Keratinocyte (primary cell): ENCODE results near the gene BICRAL.

Source experiments
- EZH2 ChIP-seq: IDR thresholded peaks from one replicate; pipeline ENCODE4 v1.6.1; 2012; ENCODE audit warnings: inconsistent platforms, mild to moderate bottlenecking, low read length, moderate library complexity
- TF ChIP-seq, protein P1 (sequence below), 3 experiments: IDR thresholded peaks in 1 of 3; conservative IDR thresholded peaks in 1 of 3; optimal IDR thresholded peaks in 1 of 3; 2 replicates in 2 of 3; 3 replicates in 1 of 3; pipeline versions ENCODE3 to v1.5.1; 2011; ENCODE audit warnings: low read length in 3 of 3, mild to moderate bottlenecking in 3 of 3, moderate library complexity in 2 of 3, control low read depth in 1 of 3, inconsistent platforms in 1 of 3; ENCODE audit not compliant: insufficient read depth in 2 of 3; ENCODE audit errors: extremely low read depth in 1 of 3

GRCh38 chr6:42891199-42891722, 109.4 kb downstream of the BICRAL start:
- TF ChIP-seq, protein P1, sequence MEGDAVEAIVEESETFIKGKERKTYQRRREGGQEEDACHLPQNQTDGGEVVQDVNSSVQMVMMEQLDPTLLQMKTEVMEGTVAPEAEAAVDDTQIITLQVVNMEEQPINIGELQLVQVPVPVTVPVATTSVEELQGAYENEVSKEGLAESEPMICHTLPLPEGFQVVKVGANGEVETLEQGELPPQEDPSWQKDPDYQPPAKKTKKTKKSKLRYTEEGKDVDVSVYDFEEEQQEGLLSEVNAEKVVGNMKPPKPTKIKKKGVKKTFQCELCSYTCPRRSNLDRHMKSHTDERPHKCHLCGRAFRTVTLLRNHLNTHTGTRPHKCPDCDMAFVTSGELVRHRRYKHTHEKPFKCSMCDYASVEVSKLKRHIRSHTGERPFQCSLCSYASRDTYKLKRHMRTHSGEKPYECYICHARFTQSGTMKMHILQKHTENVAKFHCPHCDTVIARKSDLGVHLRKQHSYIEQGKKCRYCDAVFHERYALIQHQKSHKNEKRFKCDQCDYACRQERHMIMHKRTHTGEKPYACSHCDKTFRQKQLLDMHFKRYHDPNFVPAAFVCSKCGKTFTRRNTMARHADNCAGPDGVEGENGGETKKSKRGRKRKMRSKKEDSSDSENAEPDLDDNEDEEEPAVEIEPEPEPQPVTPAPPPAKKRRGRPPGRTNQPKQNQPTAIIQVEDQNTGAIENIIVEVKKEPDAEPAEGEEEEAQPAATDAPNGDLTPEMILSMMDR (optimal IDR thresholded peaks at IDR 0.05 in 1 of 3, IDR thresholded peaks at IDR 0.05 in 1 of 3, conservative IDR thresholded peaks at IDR 0.05 in 1 of 3; ENCODE audit: extremely low read depth in 1 of 3, insufficient read depth in 2 of 3, low read length in 3 of 3), result no peak
- no peak for TF ChIP-seq EZH2
